ENCODE measurements around the gene SCML1.

The SCML1 gene

DNA sequence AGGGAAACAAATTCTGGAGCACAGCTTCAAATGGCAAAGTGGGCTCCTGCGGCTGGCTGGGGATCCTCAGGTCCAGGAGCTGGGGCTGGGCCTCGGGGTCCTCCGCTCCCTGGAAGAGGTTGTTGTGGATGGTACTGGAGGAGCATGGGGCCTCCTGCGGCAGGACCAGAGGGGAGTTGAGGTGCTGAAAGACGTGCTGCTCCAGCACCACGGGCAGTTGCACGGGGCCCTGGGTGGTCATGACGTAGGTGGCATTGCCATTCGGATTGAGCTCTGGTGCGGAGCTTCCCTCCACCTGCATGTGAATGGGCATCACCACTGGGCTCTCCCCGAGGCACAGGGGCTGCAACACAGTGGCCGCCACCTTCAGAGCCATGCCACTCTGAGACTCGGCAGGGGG lies 64.1 kb downstream of the SCML1 start:
- DNase-seq, result no peak

DNA sequence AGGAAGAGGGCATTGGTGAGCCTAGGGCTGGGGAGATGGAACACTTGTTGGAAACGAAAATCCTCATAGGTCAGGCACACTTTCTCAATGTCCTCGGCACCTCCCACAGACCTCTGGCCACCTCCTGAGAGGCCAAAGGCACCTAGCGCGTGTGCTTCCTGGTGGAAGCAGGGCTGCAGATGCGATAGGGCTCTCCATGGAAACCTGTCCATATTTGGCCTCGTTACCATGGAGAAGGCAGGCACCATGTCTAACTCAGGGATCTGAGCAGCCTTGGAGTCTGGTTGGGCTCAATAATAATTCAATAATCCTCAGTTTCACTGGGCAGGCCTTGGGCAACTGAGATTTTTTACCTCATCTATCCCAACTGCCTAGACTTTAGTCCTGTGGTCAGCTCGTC lies 65.5 kb downstream of the SCML1 start:
- DNase-seq, result no peak

DNA sequence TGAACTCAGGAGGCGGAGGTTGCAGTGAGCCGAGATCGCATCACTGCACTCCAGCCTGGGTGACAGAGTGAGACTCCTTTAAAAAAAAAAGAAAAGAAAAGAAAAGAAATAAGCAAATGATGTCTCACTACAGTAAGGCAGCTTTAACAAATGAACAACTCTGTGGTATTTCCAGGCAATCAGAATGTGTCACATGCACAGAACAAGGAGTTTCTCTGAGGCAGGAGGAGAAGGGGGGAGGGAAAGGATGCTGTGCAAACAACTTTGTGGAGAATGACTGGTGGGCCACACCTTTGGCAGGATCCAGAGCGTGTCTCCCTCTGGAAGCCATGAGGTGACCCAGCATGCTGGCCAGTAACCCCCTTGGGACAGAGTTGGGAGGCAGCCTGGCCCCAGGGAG lies 66.2 kb downstream of the SCML1 start:
- DNase-seq, result no peak

All from NCI-H1436 treated with DMSO at 0.1 percent for 48 hours (cell line).